Urinary bladder (tissue), 4 donors: Measurements from ENCODE around the gene ANKS1B. TPM values are rescaled to one million over a fixed set of nuclear protein-coding genes. Genes with fewer than 3 reads are reported as not detected.

Source experiments
- DNase-seq: peaks from one replicate; pipeline ENCODE4 v3.0.0-alpha.2; 2015; ENCODE audit errors: extremely low spot score
- H3K27ac ChIP-seq: one replicate; pipeline ENCODE4 v1.5.1; 2013; ENCODE audit warnings: low read depth, mild to moderate bottlenecking, moderate library complexity
- H3K36me3 ChIP-seq: one replicate; pipeline ENCODE4 v1.6.1; 2013; ENCODE audit warnings: mild to moderate bottlenecking, moderate library complexity; ENCODE audit not compliant: insufficient read depth
- H3K4me1 ChIP-seq: one replicate; pipeline ENCODE4 v1.6.1; 2013; ENCODE audit warnings: mild to moderate bottlenecking, moderate library complexity; ENCODE audit not compliant: insufficient read depth
- H3K4me3 ChIP-seq: one replicate; pipeline ENCODE4 v1.5.1; 2013; ENCODE audit warnings: low read depth, low read length
- WGBS: extraction: QIAGEN DNeasy Blood & Tissue Kit; methylation state at CpG from one replicate; pipeline ENCODE4 v1.1.7; 2013; 5-methylcytosine and 5-hydroxymethylcytosine counted together
- polyA plus RNA-seq: library from polyadenylated mRNA; stranded (reverse); fragments of 200-250 nt; gene quantifications from one replicate; pipeline ENCODE4 v1.2.3, GENCODE V29; 2013
- small RNA-seq: library from RNA; depleted of rRNA; stranded (forward); fragments of <200 nt; gene quantifications from one replicate; pipeline ENCODE3, GENCODE V24; 2014
- total RNA-seq: library from RNA; depleted of rRNA; stranded (reverse); fragments of >200 nt; gene quantifications from one replicate; pipeline ENCODE4 v1.2.3, GENCODE V29; 2014
- donor health status: healthy with polysubstance abuse.
- donor health status: healthy.

The ANKS1B gene
- total and polyA plus RNA-seq, 2 donors = 4.9 to 43.7 TPM

- no peak overlapping the region for H3K4me3 ChIP-seq
- H3K27ac ChIP-seq = no peak overlapping the region
- peak; percentile 17 for DNase-seq
- 27% methylated on average over 6 of the region's 6 CpGs for WGBS
- H3K4me1 ChIP-seq = no peaks in the 10 kb centered on the region
- peaks cover 2% of the 10 kb centered on the region for H3K36me3 ChIP-seq
Measured at GRCh38 chr12:98698603-98699463, 1285.9 kb downstream of the ANKS1B start.

DNA sequence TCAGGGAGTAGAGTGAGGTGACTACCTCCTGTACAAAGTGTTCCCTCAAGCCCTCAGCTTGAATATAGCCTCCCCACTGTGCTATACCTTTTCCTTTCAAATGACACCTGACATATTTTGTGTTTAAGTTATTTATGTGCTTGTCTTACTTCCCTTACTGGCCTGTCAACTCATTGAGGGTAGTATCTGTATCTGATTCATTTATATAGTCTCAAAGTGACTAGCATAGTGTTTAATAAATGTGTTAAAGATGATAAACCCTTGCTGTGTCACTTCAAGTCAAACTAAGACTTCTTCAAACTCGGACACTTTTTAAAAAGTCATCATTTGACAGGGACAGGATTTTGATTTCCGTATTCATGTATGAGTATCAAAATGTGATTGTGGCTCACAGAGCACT, 1287.5 kb downstream of the ANKS1B start:
- no peak for DNase-seq
- H3K4me1 ChIP-seq = no peaks in the 10 kb centered on the region
- H3K27ac ChIP-seq = no peak overlapping the region
- no peak overlapping the region for H3K4me3 ChIP-seq
- 90% methylated on average over 2 of the region's 2 CpGs for WGBS
- no peaks in the 10 kb centered on the region for H3K36me3 ChIP-seq

- no peak for DNase-seq
- 78% methylated on average over 8 of the region's 8 CpGs for WGBS
- H3K27ac ChIP-seq = no peak overlapping the region
- H3K4me3 ChIP-seq = no peak overlapping the region
- H3K36me3 ChIP-seq = no peaks in the 10 kb centered on the region
- no peaks in the 10 kb centered on the region for H3K4me1 ChIP-seq
Measured at GRCh38 chr12:98696036-98696646, 1288.6 kb downstream of the ANKS1B start.

GRCh38 chr12:98691351-98691750, 1293.4 kb downstream of the ANKS1B start:
- no peak for DNase-seq
- H3K36me3 ChIP-seq = peaks cover 2% of the 10 kb centered on the region

DNA sequence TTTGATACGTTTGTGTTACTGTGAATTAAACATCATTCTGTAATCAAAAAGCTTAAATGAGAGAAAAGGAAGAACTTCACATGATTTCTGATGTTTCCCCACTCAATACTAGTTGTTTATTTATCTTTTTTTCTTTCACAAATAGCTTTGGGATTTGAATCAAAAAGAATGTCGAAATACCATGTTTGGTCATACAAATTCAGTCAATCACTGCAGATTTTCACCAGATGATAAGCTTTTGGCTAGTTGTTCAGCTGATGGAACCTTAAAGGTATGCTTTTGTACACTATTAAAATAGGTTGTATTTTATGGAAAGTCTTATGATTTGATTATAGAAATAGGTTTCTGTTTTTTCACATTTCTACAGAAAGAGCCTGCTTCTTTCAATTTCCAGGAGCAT, 1298.1 kb downstream of the ANKS1B start:
- H3K4me3 ChIP-seq = no peak overlapping the region
- peaks cover 8% of the 10 kb centered on the region for H3K36me3 ChIP-seq
- whole genome bisulfite sequencing = 86% methylated on average over 2 of the region's 2 CpGs
- no peaks in the 10 kb centered on the region for H3K4me1 ChIP-seq
- H3K27ac ChIP-seq = no peak overlapping the region
- no peak for DNase-seq

More at GRCh38 chr12:98691351-98691750, 1293.4 kb downstream of the ANKS1B start:
- Histone ChIP-seq H3K4me1 (no peaks in the 10 kb centered on the region), H3K4me3 (no peak overlapping the region), H3K27ac (no peak overlapping the region)

Small RNAs within 50 kb of the gene (small RNA-seq; reads per million reads assigned to genes)
- 0.09 reads per million for gene RNA5SP366

Other genes with a start within 250 kb of the ANKS1B start
- gene BLTP3B, start 157.9 kb upstream of the ANKS1B start, total RNA-seq = 54.8 TPM
- gene BLTP3B, start 157.9 kb upstream of the ANKS1B start, polyA plus RNA-seq = 16.5 TPM
- 31.8 TPM for gene ACTR6, start 215.9 kb upstream of the ANKS1B start, total RNA-seq
- gene ACTR6, start 215.9 kb upstream of the ANKS1B start, polyA plus RNA-seq = 23.5 TPM